AG04450 (cell line): ENCODE results near the gene TBL2. TPM values are rescaled to one million over a fixed set of nuclear protein-coding genes. Genes with fewer than 3 reads are reported as not detected.
"Not testable (repeated sequence)": the region's sequence is repeated elsewhere in the genome, so short reads cannot be mapped to it uniquely, and the experiment has no call there.

ENCODE experiments used
- CTCF ChIA-PET: fragments of 300-600, 350-600 bp; formaldehyde crosslinking; extraction: SDS; loops from one replicate; lab custom pipeline; 2022; ENCODE audit warnings: antibody characterized with exemption, inconsistent platforms; lab: Charles Lee
- POLR2A ChIA-PET: fragments of 350-600 bp; formaldehyde crosslinking; extraction: SDS; loops from one replicate; lab custom pipeline; 2021; ENCODE audit warnings: antibody characterized with exemption, inconsistent platforms; lab: Yijun Ruan, JAX
- DNase-seq: peaks from one replicate; pipeline ENCODE4 v3.0.0-alpha.2; 2011; ENCODE audit warnings: low read depth, low spot score
- H3K27ac ChIP-seq: one replicate; pipeline ENCODE4 v1.5.1; 2012; ENCODE audit warnings: low read depth, low read length, control low read depth
- H3K27me3 ChIP-seq: one replicate; pipeline ENCODE4 v1.6.0; 2012; ENCODE audit warnings: low read length; ENCODE audit not compliant: control insufficient read depth, insufficient read depth
- H3K4me3 ChIP-seq: 2 replicates; pipeline ENCODE4 v1.5.1; 2011; ENCODE audit warnings: mild to moderate bottlenecking, low read depth, low read length, control low read depth
- H3K9me3 ChIP-seq: 2 replicates; pipeline ENCODE4 v1.5.1; 2012; ENCODE audit warnings: low read length; ENCODE audit not compliant: control insufficient read depth, insufficient read depth
- polyA plus RNA-seq: library from polyadenylated mRNA; depleted of rRNA; stranded (reverse); fragments of >200 nt; gene quantifications from 2 replicates; pipeline ENCODE4 v1.2.3, GENCODE V29; 2011
- TF ChIP-seq, protein P1 (sequence below): IDR thresholded peaks from 2 replicates; pipeline ENCODE4 v1.5.1; 2011; ENCODE audit warnings: low read depth, low read length, control low read depth, inconsistent platforms

The TBL2 gene
- polyA plus RNA-seq, 1 experiment = 34.7 TPM

DNA sequence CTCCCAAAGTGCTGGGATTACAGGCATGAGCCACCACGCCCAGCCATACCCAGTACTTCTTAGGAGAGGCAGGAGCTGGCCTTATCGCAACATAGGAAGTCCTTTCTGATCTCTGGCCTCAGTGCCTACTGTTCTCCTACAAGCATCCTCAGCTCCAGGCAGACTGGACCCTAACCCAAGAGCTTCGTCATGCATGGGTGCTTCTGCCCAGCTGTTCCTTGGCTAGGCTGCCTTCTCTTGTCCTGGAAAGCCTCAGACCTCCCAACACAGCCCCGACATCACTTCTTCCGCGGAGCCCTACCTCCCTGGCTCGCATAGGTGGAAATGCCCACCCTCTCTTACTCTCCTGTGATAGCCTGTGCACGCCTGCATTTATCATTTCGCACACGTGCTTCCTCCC is 36.7 kb downstream of the TBL2 start:
- CTCF ChIA-PET = no interaction called here
- POLR2A ChIA-PET = no interaction called here

DNA sequence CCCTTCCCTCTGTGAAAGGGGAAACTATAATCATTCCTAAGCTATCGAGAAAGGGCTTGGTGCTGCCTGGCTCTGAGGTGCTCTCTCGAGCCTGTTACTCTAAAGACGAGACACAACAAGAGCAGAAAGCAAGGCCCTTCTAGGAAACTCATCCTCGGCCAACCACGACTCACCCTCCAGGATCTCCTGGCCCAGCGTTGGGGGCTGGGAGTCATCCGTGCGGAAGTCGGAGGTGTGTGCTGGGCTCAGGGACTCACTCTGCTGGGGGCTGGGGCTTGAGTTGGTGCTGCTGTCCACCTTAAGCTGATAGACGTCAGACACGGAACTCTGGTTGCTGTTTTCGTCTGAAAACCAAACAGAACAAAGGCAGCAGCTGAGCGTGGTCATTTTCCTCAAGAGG is 38.7 kb downstream of the TBL2 start:
- TF ChIP-seq, protein P1, sequence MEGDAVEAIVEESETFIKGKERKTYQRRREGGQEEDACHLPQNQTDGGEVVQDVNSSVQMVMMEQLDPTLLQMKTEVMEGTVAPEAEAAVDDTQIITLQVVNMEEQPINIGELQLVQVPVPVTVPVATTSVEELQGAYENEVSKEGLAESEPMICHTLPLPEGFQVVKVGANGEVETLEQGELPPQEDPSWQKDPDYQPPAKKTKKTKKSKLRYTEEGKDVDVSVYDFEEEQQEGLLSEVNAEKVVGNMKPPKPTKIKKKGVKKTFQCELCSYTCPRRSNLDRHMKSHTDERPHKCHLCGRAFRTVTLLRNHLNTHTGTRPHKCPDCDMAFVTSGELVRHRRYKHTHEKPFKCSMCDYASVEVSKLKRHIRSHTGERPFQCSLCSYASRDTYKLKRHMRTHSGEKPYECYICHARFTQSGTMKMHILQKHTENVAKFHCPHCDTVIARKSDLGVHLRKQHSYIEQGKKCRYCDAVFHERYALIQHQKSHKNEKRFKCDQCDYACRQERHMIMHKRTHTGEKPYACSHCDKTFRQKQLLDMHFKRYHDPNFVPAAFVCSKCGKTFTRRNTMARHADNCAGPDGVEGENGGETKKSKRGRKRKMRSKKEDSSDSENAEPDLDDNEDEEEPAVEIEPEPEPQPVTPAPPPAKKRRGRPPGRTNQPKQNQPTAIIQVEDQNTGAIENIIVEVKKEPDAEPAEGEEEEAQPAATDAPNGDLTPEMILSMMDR = no peak
- ChIA-PET POLR2A (no interaction called here), CTCF (no interaction called here)
- no peak for DNase-seq
- no peaks in the 10 kb centered on the region for H3K9me3 ChIP-seq
- no peaks in the 10 kb centered on the region for H3K27me3 ChIP-seq
- no peak overlapping the region for H3K4me3 ChIP-seq
- H3K27ac ChIP-seq = no peak overlapping the region

More for the DNA sequence above, 36.7 kb downstream of the TBL2 start:
- TF ChIP-seq, protein P1 = no peak
- Histone ChIP-seq H3K27me3 (no peaks in the 10 kb centered on the region), H3K4me3 (no peak overlapping the region), H3K27ac (no peak overlapping the region), H3K9me3 (no peaks in the 10 kb centered on the region; the same call in 1 of the 2 replicates)
- DNase-seq = no peak

DNA sequence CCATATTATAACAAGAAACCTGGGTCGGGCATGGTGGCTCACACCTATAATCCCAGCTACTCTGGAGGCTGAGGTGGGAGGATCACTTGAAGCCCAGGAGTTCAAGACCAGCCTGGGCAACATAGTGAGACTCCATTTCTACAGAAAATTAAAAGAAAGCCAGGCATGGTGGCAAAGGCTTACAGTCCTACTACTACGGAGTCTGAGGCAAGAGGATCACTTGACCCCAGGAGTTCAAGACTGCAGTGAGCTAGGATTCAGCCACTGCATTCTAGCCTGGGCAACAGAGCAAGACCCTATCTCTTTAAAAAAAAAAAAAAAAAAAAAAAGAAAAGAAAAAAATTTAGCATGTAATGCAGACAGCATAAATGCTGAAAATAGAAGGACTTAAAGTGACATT is 39.9 kb downstream of the TBL2 start:
- H3K27ac ChIP-seq, H3K27me3 ChIP-seq, POLR2A ChIA-PET, H3K9me3 ChIP-seq, CTCF ChIA-PET, H3K4me3 ChIP-seq, DNase-seq: not testable (repeated sequence)

DNA sequence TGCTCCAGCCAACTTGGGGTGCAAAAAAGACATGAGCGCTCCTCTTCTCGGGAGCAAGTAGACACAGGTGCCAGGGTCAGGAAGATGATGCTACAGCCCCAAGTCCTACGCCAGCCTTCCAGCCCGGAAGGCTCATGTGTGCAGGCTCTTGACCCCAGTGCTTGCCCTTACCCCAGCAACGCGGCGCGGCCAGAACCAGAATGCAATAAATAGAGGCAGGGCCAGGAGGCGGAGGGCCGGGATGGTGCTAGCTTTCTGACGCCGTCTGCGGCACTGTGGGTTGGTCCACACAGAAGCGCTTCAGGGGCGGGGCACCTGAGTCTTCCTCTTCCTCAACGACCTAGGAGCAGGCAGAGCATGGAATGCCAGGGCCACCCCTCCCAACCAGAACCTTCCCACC is 41.3 kb downstream of the TBL2 start:
- H3K27me3 ChIP-seq = no peaks in the 10 kb centered on the region
- H3K27ac ChIP-seq = no peak overlapping the region
- no peaks in the 10 kb centered on the region for H3K9me3 ChIP-seq
- DNase-seq = no peak
- H3K4me3 ChIP-seq = no peak overlapping the region
- ChIA-PET POLR2A (no interaction called here), CTCF (no interaction called here)
- TF ChIP-seq, protein P1 = no peak

DNA sequence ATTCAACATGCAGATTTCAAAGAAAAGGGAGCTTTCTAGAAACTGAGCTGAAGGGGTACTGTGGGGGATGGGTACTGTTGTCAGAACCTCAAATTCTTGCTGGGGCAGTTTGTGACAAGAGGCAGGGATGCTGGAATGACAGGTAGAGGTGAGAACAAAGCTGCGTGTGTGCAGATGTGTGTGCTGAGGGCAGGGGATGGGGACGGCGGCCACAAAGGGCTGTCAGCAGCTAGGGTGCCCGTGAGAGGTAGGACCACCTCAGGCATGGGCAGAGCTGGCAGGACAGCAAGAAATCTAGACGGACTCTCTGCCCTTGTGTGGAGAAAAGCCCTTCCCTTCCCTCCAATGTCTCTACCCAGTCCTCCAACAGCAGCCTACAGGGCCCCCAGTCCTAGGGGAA is 41.9 kb downstream of the TBL2 start:
- TF ChIP-seq, protein P1 = no peak
- ChIA-PET POLR2A (interaction anchor here (0.7 kb wide), 1 partner anchor 11 kb away, joined by 12 read pairs; no protein-coding TSS in a partner anchor), CTCF (no interaction called here)
- no peaks in the 10 kb centered on the region for H3K27me3 ChIP-seq
- no peak overlapping the region for H3K4me3 ChIP-seq
- no peak for DNase-seq
- H3K27ac ChIP-seq = no peak overlapping the region
- no peaks in the 10 kb centered on the region for H3K9me3 ChIP-seq

DNA sequence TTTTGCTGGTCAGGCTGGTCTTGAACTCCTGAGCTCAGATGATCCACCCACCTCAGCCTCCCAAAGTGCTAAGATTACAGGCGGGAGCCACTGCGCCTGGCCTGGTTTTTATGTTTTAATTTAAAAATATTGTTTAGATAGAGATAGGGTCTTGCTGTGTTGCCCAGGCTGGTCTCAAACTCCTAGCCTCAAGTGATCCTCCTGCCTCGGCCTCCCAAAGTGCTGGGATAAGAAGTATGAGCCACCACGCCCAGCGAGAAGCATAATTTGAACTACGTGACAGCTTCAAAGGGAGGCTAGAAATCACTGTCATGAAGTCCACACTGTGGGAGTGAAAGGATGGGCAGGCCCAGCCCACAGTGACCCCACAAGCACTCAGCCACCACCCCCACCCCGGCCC is 42.5 kb downstream of the TBL2 start:
- H3K27ac ChIP-seq, DNase-seq, CTCF ChIA-PET, H3K9me3 ChIP-seq, H3K4me3 ChIP-seq, H3K27me3 ChIP-seq: not testable (repeated sequence)
- POLR2A ChIA-PET = interaction anchor here (0.6 to 0.7 kb wide), 2 partner anchors 10 to 67 kb away, joined by 4 to 12 read pairs; no protein-coding TSS in a partner anchor
